Right lobe of liver (tissue), 6 donors: ENCODE results near the gene SLC2A6. TPM values are rescaled to one million over a fixed set of nuclear protein-coding genes. Genes with fewer than 3 reads are reported as not detected.

Experiments used
- ATAC-seq, 4 donors: fragments of 200-7000 bp; cut with Tn5 transposase; one replicate each; pipeline ENCODE4 v1.9.1; 2020; ENCODE audit warnings: mild to moderate bottlenecking in 4 of 4, moderate library complexity in 4 of 4
- DNase-seq, 3 donors: peaks; one replicate each; pipeline ENCODE4 v3.0.0-alpha.2; 2020
- H3K27ac ChIP-seq, 3 donors: fragments of 200-600 bp; one replicate each; pipeline ENCODE4 v1.8.0; 2022
- H3K27me3 ChIP-seq, 2 donors: fragments of 200-600 bp; one replicate each; pipeline ENCODE4 v1.8.0; 2022
- H3K36me3 ChIP-seq, 4 donors: fragments of 200-600 bp; sonication (generic) in 1 of 4; one replicate each; pipeline versions ENCODE4 v1.5.1 to v1.8.0; 2017 to 2022; ENCODE audit warnings: control low read depth in 1 of 4
- H3K4me1 ChIP-seq, 4 donors: fragments of 200-600 bp; sonication (generic) in 1 of 4; one replicate each; pipeline versions ENCODE4 v1.5.1 to v1.8.0; 2017 to 2022; ENCODE audit warnings: control low read depth in 1 of 4
- H3K4me3 ChIP-seq, 3 donors: fragments of 200-600 bp; one replicate each; pipeline ENCODE4 v1.8.0; 2022
- H3K9me3 ChIP-seq, 4 donors: fragments of 200-600 bp; sonication (generic) in 1 of 4; one replicate each; pipeline versions ENCODE4 v1.5.1 to v1.8.0; 2017 to 2022; ENCODE audit warnings: control low read depth in 1 of 4
- POLR2A ChIP-seq: fragments of 450-650 bp; IDR thresholded peaks from one replicate; pipeline ENCODE4 v1.6.1; 2017; ENCODE audit warnings: antibody characterized with exemption, mild to moderate bottlenecking
- WGBS: methylation state at CpG from one replicate; pipeline ENCODE4 v1.1.6; 2018; ENCODE audit warnings: low coverage, low lambda C conversion rate; ENCODE audit not compliant: insufficient coverage; ENCODE audit errors: missing lambda C conversion rate; 5-methylcytosine and 5-hydroxymethylcytosine counted together
- intact Hi-C, 2 donors: fragments of 100-400 bp; cut with DNase I; formaldehyde crosslinking; loops; one replicate each; pipeline versions ENCODE4 v1.11.2 to v1.14.1; 2022
- total RNA-seq, 6 experiments: library from RNA; depleted of rRNA in 2 of 6; stranded (reverse); fragments of >200 nt in 2 of 6; fragmentation: NEBNext Ultra II Directional in 3 of 6; extraction: Animal tissue kit (Norgen Biotek cat#: 25700) in 3 of 6; gene quantifications; one replicate each; pipeline versions ENCODE4 v1.1.0 to v1.2.4, GENCODE V29; 2016 to 2023
- TF ChIP-seq, protein P1 (sequence below), 4 donors: fragments of 200-600 bp in 3 of 4; fragments of 450-650 bp in 1 of 4; IDR thresholded peaks; one replicate each; pipeline versions ENCODE4 v1.5.1 to v1.8.0; 2016 to 2022; ENCODE audit warnings: antibody characterized with exemption in 4 of 4, mild to moderate bottlenecking in 2 of 4
- donor health status: DM: no; HTN: yes; CAD: no.
- donor health status: DM: no; HTN: no; CAD: no.
- donor health status: DM: no; HTN: no; CAD: no.
- donor health status: DM: no; HTN: yes; CAD: no.
- donor health status: DM: no; HTN: yes; CAD: no.

Gene SLC2A6
- total RNA-seq, 6 experiments from 2014 or later = 0.88 to 6.8 (median 2.8) TPM

DNA sequence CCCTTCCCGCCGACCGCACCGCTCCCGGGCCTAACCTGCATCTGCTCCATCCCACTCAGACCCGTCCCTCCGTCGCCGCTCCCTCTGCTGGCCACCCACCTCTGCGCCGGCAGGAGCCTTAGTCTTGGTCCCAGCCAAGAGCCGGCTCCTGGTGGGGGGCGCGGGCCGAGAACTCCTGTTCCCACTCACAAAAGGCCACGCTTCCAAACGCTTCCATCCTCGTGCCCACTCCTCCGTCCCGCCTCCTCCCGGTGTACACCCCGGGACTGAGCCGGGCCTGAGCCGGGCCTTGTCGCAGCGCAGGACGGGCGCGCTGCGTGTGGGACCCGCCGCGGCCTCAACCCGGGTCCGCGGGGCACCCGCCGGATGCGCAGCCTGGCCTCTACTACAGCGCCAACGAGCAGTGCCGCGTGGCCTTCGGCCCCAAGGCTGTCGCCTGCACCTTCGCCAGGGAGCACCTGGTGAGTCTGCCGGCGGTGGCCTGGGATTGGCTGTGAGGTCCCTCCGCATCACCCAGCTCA lies 49.2 kb downstream of the SLC2A6 start:
- no peaks in the 10 kb centered on the region for H3K9me3 ChIP-seq
- no peaks in the 10 kb centered on the region for H3K27me3 ChIP-seq
- 36% methylated on average over 20 of the region's 49 CpGs for WGBS
- TF ChIP-seq, protein P1, sequence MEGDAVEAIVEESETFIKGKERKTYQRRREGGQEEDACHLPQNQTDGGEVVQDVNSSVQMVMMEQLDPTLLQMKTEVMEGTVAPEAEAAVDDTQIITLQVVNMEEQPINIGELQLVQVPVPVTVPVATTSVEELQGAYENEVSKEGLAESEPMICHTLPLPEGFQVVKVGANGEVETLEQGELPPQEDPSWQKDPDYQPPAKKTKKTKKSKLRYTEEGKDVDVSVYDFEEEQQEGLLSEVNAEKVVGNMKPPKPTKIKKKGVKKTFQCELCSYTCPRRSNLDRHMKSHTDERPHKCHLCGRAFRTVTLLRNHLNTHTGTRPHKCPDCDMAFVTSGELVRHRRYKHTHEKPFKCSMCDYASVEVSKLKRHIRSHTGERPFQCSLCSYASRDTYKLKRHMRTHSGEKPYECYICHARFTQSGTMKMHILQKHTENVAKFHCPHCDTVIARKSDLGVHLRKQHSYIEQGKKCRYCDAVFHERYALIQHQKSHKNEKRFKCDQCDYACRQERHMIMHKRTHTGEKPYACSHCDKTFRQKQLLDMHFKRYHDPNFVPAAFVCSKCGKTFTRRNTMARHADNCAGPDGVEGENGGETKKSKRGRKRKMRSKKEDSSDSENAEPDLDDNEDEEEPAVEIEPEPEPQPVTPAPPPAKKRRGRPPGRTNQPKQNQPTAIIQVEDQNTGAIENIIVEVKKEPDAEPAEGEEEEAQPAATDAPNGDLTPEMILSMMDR (IDR thresholded peaks at IDR 0.05) = no peak
- no peak for TF ChIP-seq POLR2A
- no peak for DNase-seq
- H3K27ac ChIP-seq = no peak overlapping the region
- ATAC-seq = peak; percentile 9 to 34 (median 24)
- intact Hi-C loops = no loop called here
- H3K4me1 ChIP-seq = peaks cover 0 to 7% (median 0%) of the 10 kb centered on the region in 4 donors
- no peaks in the 10 kb centered on the region for H3K36me3 ChIP-seq
- H3K4me3 ChIP-seq = no peak overlapping the region

DNA sequence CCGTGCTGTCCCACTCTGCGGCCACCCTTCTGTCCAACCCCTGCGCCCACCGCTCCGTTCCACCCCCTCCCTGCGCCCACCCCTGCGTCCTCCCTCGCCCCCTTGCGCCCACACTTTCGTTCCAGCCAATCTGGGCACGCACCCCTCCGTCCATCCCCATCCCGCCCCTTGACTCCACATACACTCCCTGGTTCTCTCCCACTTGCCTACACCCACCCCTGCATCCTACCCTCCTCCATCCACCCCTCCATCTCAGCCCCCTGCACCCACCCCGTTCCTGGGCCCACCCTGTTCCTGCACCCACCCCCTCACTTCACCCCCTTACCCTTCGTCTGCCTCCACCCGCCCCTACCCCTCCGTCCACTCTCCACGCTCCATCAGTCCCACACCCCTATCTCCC lies 49.7 kb downstream of the SLC2A6 start:
- intact Hi-C loops = no loop called here
- TF ChIP-seq POLR2A = no peak
- H3K27me3 ChIP-seq = no peaks in the 10 kb centered on the region
- no peak for DNase-seq
- no peaks in the 10 kb centered on the region for H3K9me3 ChIP-seq
- no peaks in the 10 kb centered on the region for H3K36me3 ChIP-seq
- H3K4me3 ChIP-seq = no peak overlapping the region
- H3K27ac ChIP-seq = no peak overlapping the region
- 28% methylated on average over 18 of the region's 18 CpGs for WGBS
- H3K4me1 ChIP-seq = peaks cover 0 to 7% (median 0%) of the 10 kb centered on the region in 4 donors
- ATAC-seq = no peak

DNA sequence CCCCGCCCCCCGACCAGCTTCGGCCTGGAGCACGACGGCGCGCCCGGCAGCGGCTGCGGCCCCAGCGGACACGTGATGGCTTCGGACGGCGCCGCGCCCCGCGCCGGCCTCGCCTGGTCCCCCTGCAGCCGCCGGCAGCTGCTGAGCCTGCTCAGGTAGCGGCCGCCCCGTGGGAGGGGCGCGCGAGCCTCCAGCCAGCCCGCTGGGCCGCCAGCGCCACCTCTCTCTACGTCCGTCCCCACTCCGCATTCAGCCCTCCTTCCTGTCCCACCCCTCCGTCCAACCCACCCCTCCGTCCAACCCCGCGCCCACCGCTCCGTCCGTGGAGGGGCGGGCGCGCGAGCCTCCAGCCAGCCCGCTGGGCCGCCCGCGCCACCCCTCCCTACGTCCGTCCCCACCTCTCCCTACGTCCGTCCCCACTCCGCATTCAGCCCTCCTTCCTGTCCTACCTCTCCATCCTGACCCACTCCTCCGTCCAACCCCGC lies 50.2 kb downstream of the SLC2A6 start:
- ATAC-seq = peak; percentile 33 to 56 (median 50)
- 8% methylated on average over 13 of the region's 57 CpGs for WGBS
- intact Hi-C loops = no loop called here

GRCh38 chr9:133427658-133428348 lies 51.1 kb downstream of the SLC2A6 start:
- intact Hi-C loops = no loop called here
- no peaks in the 10 kb centered on the region for H3K36me3 ChIP-seq
- H3K27ac ChIP-seq = no peak overlapping the region
- no peak for DNase-seq
- H3K9me3 ChIP-seq = no peaks in the 10 kb centered on the region
- TF ChIP-seq, protein P1 (IDR thresholded peaks at IDR 0.05) = no peak
- TF ChIP-seq POLR2A = no peak
- ATAC-seq = peak in 1 of 4 donors; percentile 19
- 27% methylated on average over 6 of the region's 10 CpGs for WGBS
- peak overlapping the region in 1 of 3 donors; percentile 35 for H3K4me3 ChIP-seq
- peaks cover 0 to 7% (median 0%) of the 10 kb centered on the region in 4 donors for H3K4me1 ChIP-seq
- no peaks in the 10 kb centered on the region for H3K27me3 ChIP-seq

More for the DNA sequence above, 50.2 kb downstream of the SLC2A6 start:
- Histone ChIP-seq H3K9me3 (no peaks in the 10 kb centered on the region), H3K27ac (no peak overlapping the region), H3K27me3 (no peaks in the 10 kb centered on the region), H3K36me3 (no peaks in the 10 kb centered on the region), H3K4me3 (peak overlapping the region in 2 of 3 donors; percentile 14 to 35), H3K4me1 (peaks cover 0 to 7% (median 0%) of the 10 kb centered on the region in 4 donors)
- TF ChIP-seq, protein P1 (IDR thresholded peaks at IDR 0.05) = no peak
- no peak for TF ChIP-seq POLR2A
- no peak for DNase-seq

DNA sequence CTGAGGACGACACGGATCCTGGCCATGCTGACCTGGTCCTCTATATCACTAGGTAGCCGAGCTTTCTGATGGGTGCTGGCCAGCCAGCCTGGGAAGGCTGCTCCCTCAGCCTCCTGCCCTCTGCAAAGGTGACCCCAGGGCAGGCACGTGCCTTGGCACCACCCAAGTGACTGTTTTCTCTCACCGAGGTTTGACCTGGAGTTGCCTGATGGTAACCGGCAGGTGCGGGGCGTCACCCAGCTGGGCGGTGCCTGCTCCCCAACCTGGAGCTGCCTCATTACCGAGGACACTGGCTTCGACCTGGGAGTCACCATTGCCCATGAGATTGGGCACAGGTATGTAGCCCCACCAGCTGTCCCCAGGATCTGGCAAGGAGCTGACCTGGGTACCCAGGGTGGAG lies 52.9 kb downstream of the SLC2A6 start:
- Histone ChIP-seq H3K27me3 (no peaks in the 10 kb centered on the region), H3K4me3 (no peak overlapping the region), H3K27ac (no peak overlapping the region), H3K9me3 (no peaks in the 10 kb centered on the region), H3K4me1 (peaks cover 0 to 7% (median 0%) of the 10 kb centered on the region in 4 donors), H3K36me3 (no peaks in the 10 kb centered on the region)
- 80% methylated on average over 1 of the region's 11 CpGs for WGBS
- intact Hi-C loops = no loop called here
- ATAC-seq (no peak), DNase-seq (no peak)
- TF ChIP-seq POLR2A = no peak
- TF ChIP-seq, protein P1 (IDR thresholded peaks at IDR 0.05) = no peak
